ENCODE results near the gene HUS1B.

DNA sequence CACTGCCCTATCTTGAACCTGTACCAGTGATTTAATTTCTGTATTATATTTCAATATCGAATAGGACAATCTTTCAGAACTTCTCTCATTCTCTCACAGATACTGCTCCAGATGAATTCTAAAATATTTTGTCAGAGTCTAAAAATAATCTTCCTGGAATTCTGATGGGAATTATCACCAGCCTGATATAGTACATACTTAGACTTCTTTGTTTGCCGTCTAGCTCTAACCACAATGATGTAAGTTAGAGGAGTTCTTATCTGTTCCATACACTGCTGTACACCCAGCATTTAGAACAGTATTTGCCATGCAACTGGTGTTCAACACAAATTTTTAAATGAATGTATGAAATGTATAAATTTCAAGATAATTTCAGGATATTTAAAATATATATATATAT is 1.3 kb upstream of the HUS1B start:
- TF ChIP-seq, protein P1, sequence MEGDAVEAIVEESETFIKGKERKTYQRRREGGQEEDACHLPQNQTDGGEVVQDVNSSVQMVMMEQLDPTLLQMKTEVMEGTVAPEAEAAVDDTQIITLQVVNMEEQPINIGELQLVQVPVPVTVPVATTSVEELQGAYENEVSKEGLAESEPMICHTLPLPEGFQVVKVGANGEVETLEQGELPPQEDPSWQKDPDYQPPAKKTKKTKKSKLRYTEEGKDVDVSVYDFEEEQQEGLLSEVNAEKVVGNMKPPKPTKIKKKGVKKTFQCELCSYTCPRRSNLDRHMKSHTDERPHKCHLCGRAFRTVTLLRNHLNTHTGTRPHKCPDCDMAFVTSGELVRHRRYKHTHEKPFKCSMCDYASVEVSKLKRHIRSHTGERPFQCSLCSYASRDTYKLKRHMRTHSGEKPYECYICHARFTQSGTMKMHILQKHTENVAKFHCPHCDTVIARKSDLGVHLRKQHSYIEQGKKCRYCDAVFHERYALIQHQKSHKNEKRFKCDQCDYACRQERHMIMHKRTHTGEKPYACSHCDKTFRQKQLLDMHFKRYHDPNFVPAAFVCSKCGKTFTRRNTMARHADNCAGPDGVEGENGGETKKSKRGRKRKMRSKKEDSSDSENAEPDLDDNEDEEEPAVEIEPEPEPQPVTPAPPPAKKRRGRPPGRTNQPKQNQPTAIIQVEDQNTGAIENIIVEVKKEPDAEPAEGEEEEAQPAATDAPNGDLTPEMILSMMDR (IDR thresholded peaks at IDR 0.05; ENCODE audit: extremely low read depth in 1 of 2, insufficient read depth in 1 of 2, low read depth in 1 of 2, low read length in 2 of 2): no peak
- TF ChIP-seq MYC (IDR thresholded peaks at IDR 0.05; ENCODE audit: low read depth, low read length) (no peak), POLR2AphosphoS5 (IDR thresholded peaks at IDR 0.05; ENCODE audit: insufficient read depth, low read depth, low read length) (no peak), POLR2A (IDR thresholded peaks at IDR 0.05; ENCODE audit: low read depth, low read length) (no peak), EZH2 (IDR thresholded peaks at IDR 0.05; ENCODE audit: borderline replicate concordance, low read depth, low read length, severe bottlenecking) (no peak)

Data from endothelial cell of umbilical vein (primary cell).